ENCODE measurements around the gene PTPRD.

- TF ChIP-seq POLR2A (IDR thresholded peaks at IDR 0.05), result no peak
- TF ChIP-seq CTCF (IDR thresholded peaks at IDR 0.05), result no peak
Measured at GRCh38 chr9:8728910-8729309, 1883.9 kb downstream of the PTPRD start.

Data from thyroid gland (tissue), 4 donors.